A549 (cell line): ENCODE results near the gene C19orf67.

Experiments used
- CTCF ChIP-seq: fragments of >200 bp; sonication (Bioruptor Twin); formaldehyde crosslinking; IDR thresholded peaks from 3 replicates; pipeline ENCODE4 v1.5.1; 2016
- EP300 ChIP-seq, 2 experiments: fragments of >200 bp; sonication (Bioruptor Twin); formaldehyde crosslinking; IDR thresholded peaks; 2 replicates in 1 of 2; 3 replicates in 1 of 2; pipeline ENCODE4 v1.6.1; 2016 to 2017
- HDAC2 ChIP-seq: fragments of 200-600 bp; sonication (generic); IDR thresholded peaks from 2 replicates; pipeline ENCODE4 v1.6.1; 2016
- JUNB ChIP-seq: fragments of >200 bp; sonication (Bioruptor Twin); formaldehyde crosslinking; IDR thresholded peaks from 2 replicates; pipeline ENCODE4 v1.6.1; 2016
- MAFK ChIP-seq: fragments of 450-650 bp; IDR thresholded peaks from 2 replicates; pipeline ENCODE4 v1.6.1; 2014; ENCODE audit not compliant: partially characterized antibody
- PBX3 ChIP-seq: IDR thresholded peaks from 2 replicates; pipeline ENCODE4 v1.6.1; 2012
- POLR2A ChIP-seq: IDR thresholded peaks from 2 replicates; pipeline ENCODE4 v1.6.1; 2012; ENCODE audit warnings: mild to moderate bottlenecking, low read length
- RFX5 ChIP-seq: fragments of 450-650 bp; IDR thresholded peaks from 2 replicates; pipeline ENCODE4 v1.7.1; 2014; ENCODE audit warnings: antibody characterized with exemption, mild to moderate bottlenecking, moderate library complexity
- SMC3 ChIP-seq: fragments of >200 bp; sonication (Bioruptor Twin); formaldehyde crosslinking; IDR thresholded peaks from 3 replicates; pipeline ENCODE4 v1.6.1; 2018; ENCODE audit warnings: inconsistent platforms
- ZFP36 ChIP-seq: fragments of 450-650 bp; IDR thresholded peaks from 2 replicates; pipeline ENCODE4 v1.6.1; 2014; ENCODE audit warnings: borderline replicate concordance; ENCODE audit not compliant: partially characterized antibody

- TF ChIP-seq HDAC2 = no peak
- no peak for TF ChIP-seq CTCF
- TF ChIP-seq PBX3 = no peak
- no peak for TF ChIP-seq MAFK
- TF ChIP-seq JUNB = no peak
- no peak for TF ChIP-seq RFX5
- TF ChIP-seq POLR2A = no peak
- no peak for TF ChIP-seq EP300 (IDR thresholded peaks at IDR 0.05)
- TF ChIP-seq SMC3 = no peak
- TF ChIP-seq ZFP36 = no peak
Measured at GRCh38 chr19:14093117-14093823, 7.7 kb upstream of the C19orf67 start.
